WTC11 (cell line): Measurements from ENCODE around the gene ACADVL. TPM values are rescaled to one million over a fixed set of nuclear protein-coding genes. Genes with fewer than 3 reads are reported as not detected.
A peak's percentile ranks its signal among the peaks of the same experiment; 100 is the strongest.

Experiments used
- ATAC-seq: fragments of 200-7000 bp; cut with Tn5 transposase; 2 replicates; pipeline ENCODE4 v1.10.0; 2021; ENCODE audit warnings: mild to moderate bottlenecking, moderate library complexity
- CTCF ChIA-PET: fragments of 300-600 bp; sonication (Branson Sonifier 250); formaldehyde crosslinking; loops from one replicate; lab custom pipeline; 2021; ENCODE audit warnings: antibody characterized with exemption; lab: Charles Lee
- POLR2A ChIA-PET: fragments of 350-600 bp; sonication (Branson Sonifier 250); formaldehyde crosslinking; loops from one replicate; lab custom pipeline; 2021; ENCODE audit warnings: antibody characterized with exemption; lab: Charles Lee
- DNase-seq: peaks from one replicate; pipeline ENCODE4 v3.0.0; 2021; ENCODE audit warnings: low spot score
- H3K27ac Mint-ChIP-seq: 2 replicates; pipeline ENCODE4 v1.8.0; 2021; ENCODE audit warnings: mixed read lengths
- H3K27me3 Mint-ChIP-seq: 2 replicates; pipeline ENCODE4 v1.8.0; 2021; ENCODE audit warnings: low read depth, mild to moderate bottlenecking, moderate library complexity, mixed read lengths
- H3K36me3 Mint-ChIP-seq: 2 replicates; pipeline ENCODE4 v1.8.0; 2021; ENCODE audit warnings: mixed read lengths
- H3K4me1 Mint-ChIP-seq: 2 replicates; pipeline ENCODE4 v1.8.0; 2022; ENCODE audit warnings: mixed read lengths
- H3K4me3 Mint-ChIP-seq: 2 replicates; pipeline ENCODE4 v1.8.0; 2021; ENCODE audit warnings: mild to moderate bottlenecking, moderate library complexity, mixed read lengths
- H3K9me3 Mint-ChIP-seq: 2 replicates; pipeline ENCODE4 v1.8.0; 2021; ENCODE audit warnings: mixed read lengths
- ARID4B ChIP-seq: sonication (generic); formaldehyde crosslinking; IDR thresholded peaks from 2 replicates; pipeline ENCODE4 v1.8.0; 2023; ENCODE audit warnings: missing genetic modification reagents, mild to moderate bottlenecking, borderline replicate concordance
- ATF1 ChIP-seq: sonication (generic); formaldehyde crosslinking; IDR thresholded peaks from 2 replicates; pipeline ENCODE4 v1.8.1; 2023; ENCODE audit warnings: mild to moderate bottlenecking, moderate library complexity, missing genetic modification reagents
- ERG ChIP-seq: fragments of 250-450 bp; sonication (Bioruptor Pico); IDR thresholded peaks from 2 replicates; pipeline ENCODE4 v1.8.0; 2021; ENCODE audit warnings: mild to moderate bottlenecking
- ESRRA ChIP-seq: sonication (generic); formaldehyde crosslinking; IDR thresholded peaks from 2 replicates; pipeline ENCODE4 v1.8.1; 2022; ENCODE audit warnings: mild to moderate bottlenecking, missing genetic modification reagents, borderline replicate concordance
- ETV6 ChIP-seq: sonication (generic); formaldehyde crosslinking; IDR thresholded peaks from 2 replicates; pipeline ENCODE4 v1.8.1; 2022; ENCODE audit warnings: mild to moderate bottlenecking, missing genetic modification reagents
- FOXP1 ChIP-seq: sonication (generic); formaldehyde crosslinking; IDR thresholded peaks from 2 replicates; pipeline ENCODE4 v1.8.0; 2022; ENCODE audit warnings: missing genetic modification reagents, mild to moderate bottlenecking, moderate library complexity, borderline replicate concordance
- HMGA2 ChIP-seq: fragments of 250-450 bp; sonication (Bioruptor Pico); IDR thresholded peaks from 2 replicates; pipeline ENCODE4 v1.4.0; 2021; ENCODE audit warnings: mild to moderate bottlenecking, moderate library complexity
- IRF1 ChIP-seq: sonication (generic); formaldehyde crosslinking; IDR thresholded peaks from 2 replicates; pipeline ENCODE4 v1.8.0; 2023; ENCODE audit warnings: missing genetic modification reagents
- JUN ChIP-seq: sonication (generic); formaldehyde crosslinking; IDR thresholded peaks from 2 replicates; pipeline ENCODE4 v1.8.0; 2023; ENCODE audit warnings: mild to moderate bottlenecking, missing genetic modification reagents
- PRDM15 ChIP-seq: sonication (generic); formaldehyde crosslinking; IDR thresholded peaks from 2 replicates; pipeline ENCODE4 v1.8.0; 2022; ENCODE audit warnings: missing genetic modification reagents
- STAT6 ChIP-seq: sonication (generic); formaldehyde crosslinking; conservative IDR thresholded peaks from 2 replicates; pipeline ENCODE4 v1.8.1; 2023; ENCODE audit warnings: mild to moderate bottlenecking, low read depth, missing genetic modification reagents, moderate library complexity
- ZBTB21 ChIP-seq: sonication (generic); formaldehyde crosslinking; IDR thresholded peaks from 2 replicates; pipeline ENCODE4 v1.8.1; 2023; ENCODE audit warnings: mild to moderate bottlenecking, missing genetic modification reagents, borderline replicate concordance
- ZNF263 ChIP-seq: sonication (generic); formaldehyde crosslinking; IDR thresholded peaks from 2 replicates; pipeline ENCODE4 v1.8.1; 2022; ENCODE audit warnings: low read depth, mild to moderate bottlenecking, moderate library complexity, missing genetic modification reagents
- ZNF416 ChIP-seq: fragments of 250-450 bp; sonication (Bioruptor Pico); IDR thresholded peaks from 2 replicates; pipeline ENCODE4 v1.9.0; 2021; ENCODE audit warnings: mild to moderate bottlenecking, inconsistent platforms
- total RNA-seq: library from RNA; stranded (reverse); gene quantifications from 3 replicates; pipeline ENCODE4 v1.2.3, GENCODE V29; 2021

The ACADVL gene
- total RNA-seq, 1 experiment from 2014 or later, result 236 TPM

GRCh38 chr17:7218758-7219157 lies 980 bp upstream of the ACADVL start:
- Mint-ChIP-seq H3K27ac (peak overlapping the region; percentile 84; the same call in 1 of the 2 replicates), H3K9me3 (no peaks in the 10 kb centered on the region), H3K4me1 (peaks cover 49% of the 10 kb centered on the region), H3K27me3 (peaks cover 4% of the 10 kb centered on the region; the same call in 1 of the 2 replicates), H3K4me3 (peak overlapping the region; percentile 89), H3K36me3 (peaks cover 6% of the 10 kb centered on the region)
- no peak for ATAC-seq
- POLR2A ChIA-PET, result interaction anchor here (0.9 to 1.4 kb wide), 2 partner anchors 23 to 24 kb away, joined by 3 to 6 read pairs; partner anchors contain the start of gene GABARAP
- CTCF ChIA-PET, result interaction anchor here (4.0 to 4.8 kb wide), 2 partner anchors 10 to 173 kb away, joined by 16 to 24 read pairs; no protein-coding TSS in a partner anchor
- DNase-seq, result no peak
- TF ChIP-seq ARID4B (CRISPR knock-in tag), result no peak
- no peak for TF ChIP-seq ETV6 (CRISPR knock-in tag)

- H3K4me3 Mint-ChIP-seq, result peak overlapping the region; percentile 89
- H3K4me1 Mint-ChIP-seq, result peaks cover 49% of the 10 kb centered on the region
- no peak for DNase-seq
- no peak for TF ChIP-seq JUN (CRISPR knock-in tag)
- no peak for TF ChIP-seq FOXP1 (CRISPR knock-in tag)
- no peak for TF ChIP-seq ZNF416 (CRISPR knock-in tag)
- no peak for TF ChIP-seq ERG (CRISPR knock-in tag)
- no peak for TF ChIP-seq ZNF263 (CRISPR knock-in tag)
- TF ChIP-seq ATF1, result no peak
- TF ChIP-seq IRF1, result no peak
- no peak for TF ChIP-seq PRDM15 (CRISPR knock-in tag)
- no peak for TF ChIP-seq ESRRA (CRISPR knock-in tag)
- no peak for TF ChIP-seq ZBTB21 (CRISPR knock-in tag)
- no peak for TF ChIP-seq HMGA2 (CRISPR knock-in tag)
- no peak for TF ChIP-seq STAT6
- H3K27me3 Mint-ChIP-seq, result peaks cover 4% of the 10 kb centered on the region; the same call in 1 of the 2 replicates
- H3K36me3 Mint-ChIP-seq, result peaks cover 11% of the 10 kb centered on the region
- no peak for ATAC-seq
- POLR2A ChIA-PET, result interaction anchor here (0.6 to 2.1 kb wide), 12 partner anchors 9 to 184 kb away, joined by 3 to 9 read pairs (median 4); partner anchors contain the start of genes DVL2, GABARAP and SLC16A13
- H3K9me3 Mint-ChIP-seq, result no peaks in the 10 kb centered on the region
- CTCF ChIA-PET, result interaction anchor here (0.7 to 4.8 kb wide), 11 partner anchors 11 to 341 kb away, joined by 3 to 36 read pairs (median 16); partner anchors contain the start of genes DVL2, GABARAP, PHF23 and SLC2A4
- H3K27ac Mint-ChIP-seq, result peak overlapping the region; percentile 67; the same call in 1 of the 2 replicates
Observed at GRCh38 chr17:7219229-7219811, 418 bp upstream of the ACADVL start.
